AG04449 (cell line): ENCODE results near the gene TM2D3.

Experiments
- CTCF ChIA-PET: fragments of 350-600 bp; formaldehyde crosslinking; extraction: SDS; loops from one replicate; lab custom pipeline; 2021; ENCODE audit warnings: antibody characterized with exemption; lab: Yijun Ruan, JAX
- POLR2A ChIA-PET: fragments of 400-600, 350-600 bp; formaldehyde crosslinking; extraction: SDS; loops from one replicate; lab custom pipeline; 2020; ENCODE audit warnings: antibody characterized with exemption, inconsistent platforms; lab: Yijun Ruan, JAX
- DNase-seq: peaks from one replicate; pipeline ENCODE4 v3.0.0-alpha.2; 2010; ENCODE audit warnings: low read depth, low spot score
- H3K4me3 ChIP-seq: 2 replicates; pipeline ENCODE4 v1.5.1; 2011; ENCODE audit warnings: low read depth, mild to moderate bottlenecking, control low read depth, low read length
- CTCF ChIP-seq: IDR thresholded peaks from one replicate; pipeline ENCODE4 v1.5.1; 2011; ENCODE audit warnings: mild to moderate bottlenecking, moderate library complexity, low read length, control low read depth, inconsistent platforms; ENCODE audit not compliant: insufficient read depth; ENCODE audit errors: missing control alignments

The TM2D3 gene

DNA sequence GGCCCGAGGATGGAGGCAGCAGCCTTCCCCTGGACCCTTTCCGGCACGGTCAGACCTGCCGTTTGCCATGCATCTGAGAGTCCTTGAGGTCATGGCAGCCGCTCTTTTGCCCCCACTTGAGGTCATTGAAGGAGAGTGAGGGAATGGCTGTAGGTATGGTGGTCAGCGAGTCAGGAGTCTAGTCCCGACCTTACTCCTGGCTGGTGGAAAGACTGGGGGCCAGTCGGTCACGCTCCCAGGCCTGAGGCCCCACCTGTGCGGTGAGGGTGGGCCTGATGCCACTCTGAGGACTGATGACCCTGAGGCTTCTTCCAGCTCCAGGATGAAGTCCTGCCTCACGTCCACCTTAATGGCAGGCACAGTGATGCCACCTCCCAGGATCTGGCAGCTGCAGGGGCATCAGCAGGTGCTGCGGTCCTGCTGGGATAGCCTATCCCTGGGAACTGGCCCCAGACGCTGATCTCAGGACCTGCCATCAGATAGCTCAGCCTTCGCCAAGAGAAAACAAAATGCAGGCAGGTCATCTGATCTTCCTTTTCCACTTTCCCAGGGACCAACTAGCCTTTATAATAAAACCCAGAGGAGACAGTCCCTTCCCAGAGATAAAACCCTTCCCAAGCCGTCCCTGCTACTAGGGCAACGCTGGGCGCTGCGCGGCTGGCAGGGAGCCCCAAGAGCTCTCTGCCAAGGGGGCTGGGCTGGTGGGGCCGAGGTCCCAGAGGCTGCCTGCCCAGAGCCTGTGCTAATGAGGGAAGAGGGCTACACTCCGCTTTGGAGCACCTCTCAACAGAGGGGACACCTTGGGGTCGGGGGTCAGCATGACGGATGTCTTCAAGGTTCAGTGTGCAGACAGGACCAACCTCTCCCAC, 42.2 kb downstream of the TM2D3 start:
- DNase-seq = no peak
- TF ChIP-seq CTCF = no peak
- no peak overlapping the region for H3K4me3 ChIP-seq
- POLR2A ChIA-PET = no interaction called here
- CTCF ChIA-PET = no interaction called here

DNA sequence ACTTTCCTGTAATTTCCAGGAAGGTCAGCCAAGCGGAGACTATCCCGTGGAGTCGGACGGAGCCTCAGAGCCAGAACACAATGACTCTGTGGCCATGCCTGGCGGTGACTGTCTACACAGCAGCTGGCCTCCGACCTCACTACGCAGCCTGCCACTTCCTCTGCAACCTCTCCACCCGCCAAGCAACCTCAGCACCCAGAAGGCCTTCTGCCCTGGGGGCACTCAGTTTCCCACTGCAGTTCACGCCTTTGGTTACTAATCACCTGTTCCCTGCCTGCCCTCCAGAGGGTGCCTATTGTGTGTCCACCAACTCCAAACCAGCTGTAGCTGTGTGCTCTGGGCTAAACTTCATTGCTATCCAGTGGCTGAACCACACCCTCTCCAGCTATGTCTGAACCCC, 44.0 kb downstream of the TM2D3 start:
- H3K4me3 ChIP-seq = no peak overlapping the region
- CTCF ChIA-PET = interaction anchor here (1.9 kb wide), 1 partner anchor 33 kb away, joined by 6 read pairs; no protein-coding TSS in a partner anchor
- POLR2A ChIA-PET = no interaction called here
- DNase-seq = no peak
- TF ChIP-seq CTCF = no peak

DNA sequence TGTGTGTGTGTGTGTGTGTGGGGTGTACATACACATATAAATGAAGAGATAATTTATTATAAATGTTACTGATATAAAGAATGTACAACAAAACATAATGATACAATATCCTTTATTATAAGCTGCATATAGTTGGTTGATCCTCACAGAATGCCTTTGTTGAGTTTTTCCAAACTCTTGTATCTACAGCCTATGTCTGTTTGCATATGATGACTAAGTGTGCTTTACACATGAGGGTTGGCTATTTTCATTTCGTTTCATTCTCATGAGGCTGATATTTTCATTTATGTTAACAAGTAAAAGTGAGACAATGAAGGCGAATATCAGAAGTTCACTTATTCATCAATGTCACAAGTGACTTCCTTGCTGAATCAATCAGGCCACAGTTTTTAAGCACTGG, 45.1 kb downstream of the TM2D3 start:
- H3K4me3 ChIP-seq = no peak overlapping the region
- TF ChIP-seq CTCF = no peak
- DNase-seq = no peak
- ChIA-PET POLR2A (no interaction called here), CTCF (interaction anchor here (1.9 kb wide), 1 partner anchor 34 kb away, joined by 6 read pairs; no protein-coding TSS in a partner anchor)

DNA sequence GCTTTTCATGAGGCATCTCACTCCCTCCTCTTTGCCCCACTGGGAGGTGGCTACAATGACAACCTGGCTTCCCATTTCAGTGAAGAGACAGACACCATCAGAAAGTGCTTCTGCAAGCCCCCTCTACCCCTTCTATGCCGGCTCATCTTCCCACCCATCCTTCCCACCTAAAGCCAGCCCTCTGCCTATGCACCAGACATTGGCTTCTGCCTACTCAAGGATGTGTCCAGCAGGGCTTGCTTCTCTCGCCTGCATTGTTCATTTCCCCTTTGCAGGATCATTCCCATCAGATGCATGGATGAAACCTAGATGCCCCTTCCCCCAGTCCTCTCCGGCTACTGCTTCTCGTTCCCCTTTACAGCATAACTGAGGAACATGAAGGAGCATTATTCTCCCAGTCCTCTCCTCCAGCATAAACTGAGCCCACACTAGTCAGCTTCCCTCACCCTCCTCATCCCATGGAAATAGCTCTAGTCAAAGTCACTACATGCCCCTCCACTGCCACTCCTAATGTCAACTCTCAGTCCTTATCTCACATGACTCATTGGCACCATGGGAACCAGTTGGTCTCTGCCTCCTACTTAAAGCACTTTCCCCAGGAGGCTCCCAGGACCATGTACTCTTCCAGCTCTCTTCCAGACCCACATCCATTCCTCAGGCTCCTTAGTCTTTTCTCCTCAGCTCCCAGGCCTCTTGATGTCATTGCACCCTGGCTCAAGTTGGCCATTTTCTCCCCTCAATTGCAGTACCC, 47.9 kb downstream of the TM2D3 start:
- TF ChIP-seq CTCF = no peak
- no peak for DNase-seq
- no peak overlapping the region for H3K4me3 ChIP-seq
- ChIA-PET CTCF (interaction anchor here (1.0 kb wide), 1 partner anchor 37 kb away, joined by 3 read pairs; no protein-coding TSS in a partner anchor), POLR2A (no interaction called here)

DNA sequence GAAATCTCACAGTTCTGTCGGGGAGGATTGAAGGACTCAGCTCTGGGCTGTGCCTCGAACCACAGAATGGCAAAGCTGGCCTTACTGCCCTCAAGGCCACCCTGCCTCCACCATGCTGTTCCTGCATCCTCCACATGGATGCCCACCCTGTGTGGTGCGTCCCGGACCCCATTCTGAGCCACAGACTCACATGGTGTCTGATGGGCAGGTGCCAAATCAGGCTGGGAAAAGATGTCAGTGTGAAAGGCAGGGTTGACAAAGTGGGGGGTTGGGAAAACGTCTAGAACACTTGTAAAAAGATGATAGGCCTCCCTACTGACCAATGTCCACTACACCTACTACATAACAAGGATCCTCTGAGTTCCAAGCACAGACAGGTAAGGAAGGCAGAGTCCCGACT, 49.4 kb downstream of the TM2D3 start:
- no peak for DNase-seq
- ChIA-PET POLR2A (no interaction called here), CTCF (no interaction called here)
- no peak for TF ChIP-seq CTCF
- no peak overlapping the region for H3K4me3 ChIP-seq

DNA sequence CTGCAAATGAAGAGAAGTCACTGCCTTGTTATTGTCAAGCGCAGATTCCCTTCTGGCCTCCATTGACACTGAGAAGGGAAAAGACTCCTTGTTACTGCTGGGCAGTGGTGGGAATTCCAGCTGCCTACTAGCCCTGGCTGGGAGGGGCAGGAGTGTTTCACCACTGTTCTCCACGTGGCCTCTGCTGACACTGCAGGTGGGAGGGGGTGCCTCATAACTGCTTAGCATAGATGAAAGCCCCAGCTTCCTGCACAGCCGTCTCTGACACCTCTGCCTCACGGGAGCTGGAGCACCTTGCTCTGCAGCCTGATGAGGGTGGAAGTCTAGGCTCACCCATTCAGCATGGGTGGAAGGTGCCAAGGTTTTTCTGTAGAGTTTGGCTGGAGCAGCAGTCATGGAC, 52.1 kb downstream of the TM2D3 start:
- CTCF ChIA-PET = no interaction called here
- POLR2A ChIA-PET = no interaction called here
- H3K4me3 ChIP-seq = no peak overlapping the region
- no peak for TF ChIP-seq CTCF
- DNase-seq = no peak
